HL-60 (cell line): ENCODE measurements around the gene APOL2.
"Not testable (repeated sequence)": the region's sequence is repeated elsewhere in the genome, so short reads cannot be mapped to it uniquely, and the experiment has no call there.

Experiments
- GABPA ChIP-seq: IDR thresholded peaks from 2 replicates; pipeline ENCODE4 v1.6.1; 2012; ENCODE audit warnings: low read depth
- POLR2AphosphoS5 ChIP-seq: IDR thresholded peaks from 2 replicates; pipeline ENCODE4 v1.6.1; 2012; ENCODE audit warnings: low read depth

DNA sequence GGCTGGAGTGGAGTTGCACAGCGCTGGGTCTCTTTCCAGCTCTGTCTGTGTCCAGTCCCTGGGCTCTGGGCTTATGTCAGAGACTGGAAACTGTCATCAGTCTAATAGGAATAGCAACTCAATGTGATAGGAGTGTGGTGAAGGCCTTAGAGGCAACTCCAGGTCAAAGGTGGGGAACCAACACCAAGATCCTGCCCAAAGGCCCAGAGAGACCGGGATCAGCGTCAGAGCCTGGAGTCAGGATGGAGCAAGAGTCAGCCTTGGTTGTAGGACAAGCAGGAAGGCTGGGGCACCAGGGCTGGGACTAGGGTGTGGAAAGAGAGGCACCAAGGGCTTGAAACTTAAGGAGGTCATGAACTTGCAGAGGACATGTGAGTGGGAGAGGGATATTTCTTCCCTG is 23.0 kb upstream of the APOL2 start:
- TF ChIP-seq GABPA, POLR2AphosphoS5: not testable (repeated sequence)
